Measurements from ENCODE around the gene VPS18.
A peak's percentile ranks its signal among the peaks of the same experiment; 100 is the strongest.

The VPS18 gene

DNA sequence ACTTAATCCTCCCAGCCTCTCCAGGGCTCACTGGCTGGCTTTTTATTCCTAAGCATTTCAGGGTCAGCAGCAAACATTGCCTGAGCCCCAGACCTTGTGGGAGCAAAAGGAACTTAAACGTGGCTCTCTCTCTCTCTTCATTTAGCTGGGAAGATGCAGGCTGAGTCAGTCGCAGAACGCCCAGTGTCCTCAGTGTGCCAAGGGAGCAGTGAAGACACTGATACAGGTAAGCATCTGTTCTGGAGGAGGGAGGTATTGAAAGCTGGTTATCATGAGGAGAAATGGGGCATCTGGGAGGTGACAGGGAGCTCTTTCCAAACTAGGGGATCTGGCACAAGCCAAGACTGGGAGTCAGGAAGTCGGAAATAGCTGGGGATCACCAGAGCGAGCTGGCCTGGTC, 24.6 kb upstream of the VPS18 start:
- no peak overlapping the region for H3K27ac ChIP-seq
- no peak for TF ChIP-seq CTCF (IDR thresholded peaks at IDR 0.05)
- TF ChIP-seq ZFX (IDR thresholded peaks at IDR 0.05; ENCODE audit: borderline replicate concordance), result no peak

DNA sequence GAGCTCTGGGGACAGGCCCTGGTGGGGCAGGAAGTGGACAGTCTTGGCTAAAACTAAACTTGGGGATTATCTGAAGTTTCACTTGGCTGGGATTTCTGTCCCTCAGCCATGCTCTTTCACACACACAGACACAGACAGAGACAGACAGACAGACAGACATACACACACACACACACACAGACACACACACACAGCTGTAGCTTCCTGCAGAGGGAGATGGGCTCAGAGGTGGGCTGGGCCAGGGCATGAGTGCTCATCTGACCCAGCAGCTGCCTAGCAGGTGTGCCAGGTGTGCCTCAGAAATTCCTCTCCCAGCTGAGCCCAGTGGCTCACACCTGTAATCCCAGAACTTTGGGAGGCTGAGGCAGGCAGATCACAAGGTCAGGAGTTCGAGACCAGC, 23.5 kb upstream of the VPS18 start:
- TF ChIP-seq CTCF (IDR thresholded peaks at IDR 0.05) (no peak), ZFX (IDR thresholded peaks at IDR 0.05; ENCODE audit: borderline replicate concordance) (no peak)
- no peak overlapping the region for H3K27ac ChIP-seq

- no peak overlapping the region for H3K27ac ChIP-seq
- TF ChIP-seq ZFX (IDR thresholded peaks at IDR 0.05; ENCODE audit: borderline replicate concordance) (no peak), CTCF (IDR thresholded peaks at IDR 0.05) (no peak)
These were observed 22.3 kb upstream of the VPS18 start for GRCh38 chr15:40871749-40872617.

DNA sequence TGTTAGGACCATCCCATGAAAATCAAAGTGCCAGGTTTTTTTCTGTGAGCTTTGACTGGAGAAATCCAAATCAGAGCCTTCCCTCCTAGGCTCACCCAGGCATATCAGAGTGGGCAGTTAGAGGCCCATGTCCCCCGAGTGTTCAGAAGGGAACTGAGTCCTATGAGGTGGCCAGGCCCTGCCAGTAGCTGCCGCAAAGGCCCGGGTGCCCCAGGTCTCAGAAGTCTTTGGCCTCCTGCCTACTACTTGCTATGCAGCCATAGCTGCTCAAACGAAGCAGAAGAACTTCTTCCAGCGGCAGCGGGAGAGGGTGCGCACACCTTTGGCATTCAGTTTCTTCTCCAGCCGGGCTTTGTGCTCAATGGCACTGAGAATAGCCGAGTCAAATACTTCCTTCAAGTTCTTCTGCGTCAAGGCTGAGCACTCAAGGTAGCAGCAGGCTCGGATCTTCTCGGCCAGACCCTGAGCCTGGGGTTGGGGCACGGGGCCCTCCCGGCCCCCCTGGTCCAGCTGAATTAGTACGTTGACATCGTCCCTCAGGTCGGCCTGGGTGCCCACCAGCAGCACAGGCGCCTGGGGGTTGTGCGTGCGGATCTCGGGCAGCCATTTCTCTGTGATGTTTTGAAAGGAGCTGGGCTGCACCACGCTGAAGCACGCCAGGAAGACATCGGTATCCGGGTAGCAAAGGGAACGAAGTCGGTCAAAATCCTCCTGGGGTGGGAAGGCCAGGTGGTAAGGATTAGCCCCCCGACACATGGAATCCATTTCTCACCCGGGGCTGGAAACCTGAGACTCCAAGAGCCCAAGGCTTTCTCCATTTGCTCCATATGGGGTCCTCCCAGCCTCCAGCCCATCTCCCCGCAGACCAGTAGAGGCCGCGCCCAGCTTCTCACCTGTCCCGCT, 21.2 kb upstream of the VPS18 start:
- peak overlapping the region; percentile 69 for H3K27ac ChIP-seq
- TF ChIP-seq ZFX (IDR thresholded peaks at IDR 0.05; ENCODE audit: borderline replicate concordance) (no peak), CTCF (IDR thresholded peaks at IDR 0.05) (no peak)

DNA sequence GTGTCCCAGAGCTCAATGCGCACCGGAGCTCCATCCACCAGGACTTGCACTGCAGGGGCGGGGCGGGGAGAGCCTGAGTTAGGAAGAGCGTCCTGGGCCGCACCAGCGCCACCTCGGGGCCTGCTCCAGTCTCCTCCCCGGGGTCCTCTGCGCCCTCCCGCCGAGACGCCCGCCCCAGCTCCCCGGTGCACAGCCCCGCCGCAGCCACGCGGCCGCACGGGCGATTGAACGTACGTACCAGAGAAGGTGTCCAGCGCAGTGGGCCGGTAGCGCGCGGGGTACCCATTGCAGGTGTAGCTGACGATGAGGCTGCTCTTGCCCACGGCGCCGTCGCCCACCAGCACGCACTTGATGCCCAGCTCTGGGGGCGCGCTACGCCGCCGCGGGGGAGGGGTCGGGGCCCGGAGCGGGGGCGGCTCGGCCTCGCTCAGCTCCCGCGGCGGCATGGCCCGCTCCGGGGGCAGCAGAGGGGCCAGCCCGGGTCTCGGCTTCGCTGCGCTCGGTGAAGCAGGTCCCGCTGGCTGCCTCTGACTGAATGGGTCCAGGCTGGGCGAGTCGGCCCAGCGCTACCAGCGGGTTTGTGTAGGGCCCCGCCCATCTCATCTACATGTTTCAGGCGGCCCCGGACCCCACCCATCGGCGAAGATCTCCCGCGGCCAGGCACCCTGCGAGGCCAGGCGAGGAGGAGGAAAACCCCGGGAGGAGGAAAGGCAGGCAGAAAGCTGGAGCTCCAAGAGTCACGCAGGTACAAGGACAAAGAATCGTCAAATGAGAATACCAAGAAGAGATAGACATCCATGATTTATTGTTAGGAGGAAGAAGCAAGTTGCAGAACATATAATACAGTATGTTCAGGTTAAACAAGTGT, 20.3 kb upstream of the VPS18 start, which contains the start of gene RHOV:
Gene RHOV, minus strand, starts transcription at position 541 of the 868 bp plus-strand sequence. Its CDS starts 95 bp downstream, at position 446.
- TF ChIP-seq ZFX (IDR thresholded peaks at IDR 0.05; ENCODE audit: borderline replicate concordance) (no peak), CTCF (IDR thresholded peaks at IDR 0.05) (peak; percentile 90)
- H3K27ac ChIP-seq, result peak within 1 kb of the TSS; percentile 69

- TF ChIP-seq CTCF (IDR thresholded peaks at IDR 0.05), result no peak
- TF ChIP-seq ZFX (IDR thresholded peaks at IDR 0.05; ENCODE audit: borderline replicate concordance), result no peak
- H3K27ac ChIP-seq, result no peak overlapping the region
These were observed 18.1 kb upstream of the VPS18 start for GRCh38 chr15:40875991-40876730.

Measured in 22Rv1 (cell line).